Measurements from ENCODE around the gene CDK5.

DNA sequence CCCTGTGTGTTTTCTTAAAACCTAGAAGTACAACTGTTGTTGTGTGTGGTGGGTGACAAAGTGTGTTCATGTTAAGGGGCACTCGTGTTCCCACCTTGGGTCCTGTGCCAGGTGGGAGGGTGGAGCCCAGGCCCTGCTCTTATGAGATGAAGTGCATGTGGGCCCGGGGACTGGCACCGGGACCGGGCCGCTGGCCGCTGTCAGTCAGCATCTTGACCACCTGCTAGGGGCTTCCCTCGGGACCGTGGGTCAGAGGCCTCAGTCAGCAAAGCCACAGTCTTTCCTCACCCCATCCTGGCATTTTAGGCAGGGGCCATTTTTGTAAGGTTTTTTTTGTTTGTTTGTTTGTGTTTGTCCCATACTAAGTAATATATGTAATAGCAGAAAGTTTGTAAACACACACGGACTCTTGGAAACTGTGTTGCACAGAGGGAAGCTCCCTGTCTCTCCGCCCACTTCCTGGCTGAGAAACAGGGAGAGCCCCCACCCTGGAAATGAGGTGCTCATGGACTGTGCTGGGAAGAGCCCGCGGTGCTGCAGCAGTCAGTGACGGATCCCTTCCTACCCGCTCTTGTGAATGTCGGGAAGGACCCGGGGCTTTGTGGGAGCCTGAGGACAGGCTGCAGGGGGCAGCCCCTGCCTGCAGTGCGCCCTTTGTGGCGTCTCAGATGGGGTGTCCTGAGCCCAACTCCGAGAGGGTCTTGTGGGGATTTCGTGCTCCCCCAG lies 42.0 kb upstream of the CDK5 start:
- TF ChIP-seq EP300 (conservative IDR thresholded peaks at IDR 0.05; ENCODE audit: poor library complexity, severe bottlenecking) (no peak), CTCF (IDR thresholded peaks at IDR 0.05; ENCODE audit: poor library complexity, severe bottlenecking) (no peak), RAD21 (conservative IDR thresholded peaks at IDR 0.05) (no peak), POLR2AphosphoS5 (IDR thresholded peaks at IDR 0.05) (no peak), REST (IDR thresholded peaks at IDR 0.05; ENCODE audit: borderline replicate concordance) (no peak), MXI1 (conservative IDR thresholded peaks at IDR 0.05; ENCODE audit: poor library complexity, severe bottlenecking) (no peak)
